ENCODE measurements around the gene CD74.
"Not testable (repeated sequence)": the region's sequence is repeated elsewhere in the genome, so short reads cannot be mapped to it uniquely, and the experiment has no call there.

Gene CD74

GRCh38 chr5:150441813-150442698 is 29.3 kb upstream of the CD74 start:
- DNase-seq = peak; percentile 25

DNA sequence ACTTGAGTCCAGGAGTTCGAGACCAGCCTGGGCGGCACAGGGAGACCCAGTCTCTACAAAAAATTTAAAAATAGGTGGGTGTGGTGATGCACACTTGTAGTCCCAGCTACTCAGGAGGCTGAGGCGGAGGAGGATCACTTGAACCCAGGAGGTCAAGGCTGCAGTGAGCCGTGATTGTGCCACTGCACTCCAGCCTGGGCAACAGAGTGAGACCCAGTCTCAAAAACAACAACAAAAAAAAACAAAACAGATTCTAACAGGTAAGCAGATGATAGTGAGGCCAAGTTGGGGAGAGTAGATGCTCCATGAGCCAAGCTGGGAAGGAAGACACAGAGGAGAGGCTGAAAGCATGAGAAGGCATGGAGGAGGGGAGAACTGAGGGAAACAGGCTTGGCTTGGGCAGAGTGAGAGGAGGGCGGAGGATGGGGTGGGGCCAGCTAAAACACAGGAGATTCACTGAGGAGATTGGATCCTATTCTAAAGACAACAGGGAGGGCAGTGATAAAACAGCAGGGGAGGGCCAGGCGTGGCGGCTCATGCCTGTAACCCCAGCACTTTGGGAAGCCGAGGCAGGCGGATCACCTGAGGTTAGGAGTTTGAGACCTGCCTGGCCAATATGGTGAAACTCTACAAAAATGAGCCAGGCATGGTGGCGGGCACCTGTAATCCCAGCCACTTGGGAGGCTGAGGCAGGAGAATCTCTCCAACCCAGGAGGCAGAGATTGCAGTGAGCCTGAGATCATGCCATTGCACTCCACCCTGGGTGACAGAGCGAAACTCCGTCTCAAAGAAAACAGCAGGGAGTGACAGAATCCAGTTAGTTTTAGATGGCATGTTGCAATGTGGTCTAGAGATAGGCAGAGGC is 28.5 kb upstream of the CD74 start:
- no peak for DNase-seq

GRCh38 chr5:150438873-150439546 is 26.3 kb upstream of the CD74 start:
- DNase-seq = peak; percentile 55

GRCh38 chr5:150436141-150436680 is 23.5 kb upstream of the CD74 start:
- peak; percentile 89 for DNase-seq

DNA sequence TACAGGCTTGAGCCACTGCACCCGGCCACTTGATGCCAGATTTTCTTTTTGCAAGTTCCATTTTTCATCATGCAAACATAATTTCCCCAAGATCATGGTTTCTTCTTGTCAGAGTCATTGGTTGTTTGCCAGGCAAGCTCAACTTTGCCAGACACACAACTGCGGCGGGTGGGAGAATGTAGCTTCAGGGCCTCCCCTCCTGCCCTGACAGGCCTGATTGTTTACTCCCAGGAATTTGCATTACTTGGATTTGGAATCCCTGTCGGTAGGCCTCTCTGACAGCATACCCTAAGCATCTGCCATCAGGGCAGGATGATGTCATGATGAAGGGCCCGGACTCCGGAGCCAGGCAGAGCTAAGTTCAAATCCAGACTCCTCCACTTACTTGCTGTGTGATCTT is 21.8 kb upstream of the CD74 start:
- DNase-seq = no peak

DNA sequence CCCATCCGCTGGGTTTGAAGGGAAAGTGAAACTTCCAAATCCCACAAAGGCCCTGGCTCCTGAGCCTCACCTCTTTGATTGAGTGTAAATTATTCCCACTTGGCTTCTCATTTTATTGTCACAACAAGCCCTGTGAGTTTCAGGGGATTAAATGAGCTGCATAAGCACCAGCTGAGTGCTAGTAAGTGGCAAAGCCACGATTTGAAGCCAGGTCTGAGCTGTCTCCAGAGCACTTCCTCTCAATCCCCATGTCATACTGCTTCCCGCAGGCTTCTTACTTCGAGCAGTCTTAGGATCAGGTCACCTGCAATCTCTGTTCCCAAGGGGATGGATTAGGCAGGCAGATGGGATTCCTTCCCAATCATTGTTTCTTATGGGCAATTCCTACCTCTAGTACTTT is 18.9 kb upstream of the CD74 start:
- DNase-seq = no peak

DNA sequence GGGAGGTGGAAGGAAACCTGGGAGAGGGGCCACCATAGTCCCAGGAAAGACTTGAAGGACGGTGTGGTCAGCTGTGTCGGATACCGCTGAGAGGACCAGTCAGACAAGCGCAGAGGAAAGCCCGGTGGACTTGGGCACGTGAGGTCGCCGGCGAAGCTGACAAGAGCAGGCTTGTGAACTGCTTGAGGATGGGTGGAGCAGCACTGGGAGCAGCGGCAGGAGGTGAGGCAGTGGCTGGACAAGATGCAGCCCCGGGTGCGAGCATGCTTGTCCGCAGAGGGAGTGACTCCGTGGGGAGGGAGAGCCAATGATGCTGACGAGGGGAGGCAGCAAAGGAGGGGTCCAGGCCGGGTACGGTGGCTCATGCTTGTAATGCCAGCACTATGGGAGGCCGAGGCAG is 18.3 kb upstream of the CD74 start:
- DNase-seq = no peak

GRCh38 chr5:150429410-150429873 is 16.7 kb upstream of the CD74 start:
- no peak for DNase-seq

GRCh38 chr5:150428978-150429377 is 16.3 kb upstream of the CD74 start:
- DNase-seq = no peak

GRCh38 chr5:150428106-150428876 is 15.6 kb upstream of the CD74 start:
- DNase-seq = peak; percentile 62

DNA sequence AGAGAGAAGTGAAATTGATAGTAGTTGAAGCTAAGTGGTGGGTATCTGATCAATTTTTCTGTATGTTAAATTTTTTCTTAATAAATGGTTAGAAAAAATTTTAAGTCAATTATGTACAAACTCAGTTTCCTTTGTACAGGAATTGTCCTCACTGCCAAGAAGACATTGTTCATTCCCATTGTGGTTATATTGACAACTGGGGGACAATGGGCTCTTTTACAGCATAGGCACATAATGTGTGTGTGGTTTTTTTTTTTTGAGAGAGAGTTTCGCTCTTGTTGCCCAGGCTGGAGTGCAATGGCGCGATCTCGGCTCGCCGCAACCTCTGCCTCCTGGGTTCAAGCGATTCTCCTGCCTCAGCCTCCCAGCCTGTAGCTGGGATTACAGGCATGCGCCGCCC is 13.5 kb upstream of the CD74 start:
- not testable (repeated sequence) for DNase-seq

GRCh38 chr5:150422758-150423157 is 10.0 kb upstream of the CD74 start:
- DNase-seq = no peak

DNA sequence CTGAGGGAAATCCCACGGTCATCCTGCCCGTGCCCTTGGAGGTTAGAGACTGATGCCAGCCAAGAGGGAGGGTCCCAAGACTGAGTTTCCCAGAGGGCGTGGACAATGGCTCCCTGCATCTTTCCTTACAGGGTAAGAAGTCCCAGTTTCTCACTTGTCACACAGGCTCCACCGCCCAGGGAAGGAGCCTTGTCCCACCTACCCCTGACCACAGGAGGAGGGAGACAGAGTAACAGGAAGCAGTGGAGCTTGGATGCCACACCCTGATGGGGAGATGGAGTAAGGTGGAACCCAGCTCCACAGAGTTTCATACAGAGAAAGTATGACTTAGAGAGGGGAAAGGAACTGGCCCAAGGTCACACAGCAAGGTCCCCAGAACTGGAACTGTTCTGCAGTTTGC is 9.4 kb upstream of the CD74 start:
- no peak for DNase-seq

GRCh38 chr5:150419630-150420270 is 7.0 kb upstream of the CD74 start:
- no peak for DNase-seq

GRCh38 chr5:150413902-150414790 is 1.4 kb upstream of the CD74 start:
- not testable (repeated sequence) for DNase-seq

DNA sequence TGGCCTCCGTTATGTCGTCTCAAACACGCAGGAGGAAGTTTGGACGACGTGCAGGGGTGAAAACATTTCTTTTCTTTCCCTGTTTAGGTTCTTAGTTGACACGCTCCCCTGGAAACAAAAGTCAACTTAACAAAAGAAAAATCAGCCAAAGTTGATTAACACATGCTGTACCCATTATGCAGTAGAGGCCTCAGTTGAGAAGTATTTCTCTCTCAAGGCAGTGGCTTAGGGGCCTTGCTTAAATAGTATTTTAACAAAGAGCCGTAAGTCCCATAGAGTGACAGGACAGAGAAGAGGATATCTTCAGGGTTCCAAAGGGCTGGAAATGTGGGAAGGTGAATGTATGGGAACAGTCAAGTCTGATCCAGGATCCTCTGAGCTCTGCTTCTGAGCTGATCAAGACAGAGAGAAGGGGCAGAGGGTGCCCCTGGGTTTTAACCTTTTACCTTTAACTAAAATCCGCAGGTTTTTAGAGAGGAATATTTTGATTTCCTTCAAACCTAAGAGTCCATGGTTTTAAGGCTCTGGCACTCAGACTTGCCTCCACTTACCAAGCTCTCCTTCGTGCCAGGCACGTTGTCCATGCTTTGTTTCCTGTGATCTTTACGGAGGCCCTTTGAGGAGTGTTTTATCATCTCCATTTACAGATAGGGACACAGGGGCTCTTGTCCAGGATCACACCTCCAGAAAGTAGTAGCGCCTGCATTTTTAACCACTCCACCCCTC is 629 bp upstream of the CD74 start:
- DNase-seq = no peak

DNA sequence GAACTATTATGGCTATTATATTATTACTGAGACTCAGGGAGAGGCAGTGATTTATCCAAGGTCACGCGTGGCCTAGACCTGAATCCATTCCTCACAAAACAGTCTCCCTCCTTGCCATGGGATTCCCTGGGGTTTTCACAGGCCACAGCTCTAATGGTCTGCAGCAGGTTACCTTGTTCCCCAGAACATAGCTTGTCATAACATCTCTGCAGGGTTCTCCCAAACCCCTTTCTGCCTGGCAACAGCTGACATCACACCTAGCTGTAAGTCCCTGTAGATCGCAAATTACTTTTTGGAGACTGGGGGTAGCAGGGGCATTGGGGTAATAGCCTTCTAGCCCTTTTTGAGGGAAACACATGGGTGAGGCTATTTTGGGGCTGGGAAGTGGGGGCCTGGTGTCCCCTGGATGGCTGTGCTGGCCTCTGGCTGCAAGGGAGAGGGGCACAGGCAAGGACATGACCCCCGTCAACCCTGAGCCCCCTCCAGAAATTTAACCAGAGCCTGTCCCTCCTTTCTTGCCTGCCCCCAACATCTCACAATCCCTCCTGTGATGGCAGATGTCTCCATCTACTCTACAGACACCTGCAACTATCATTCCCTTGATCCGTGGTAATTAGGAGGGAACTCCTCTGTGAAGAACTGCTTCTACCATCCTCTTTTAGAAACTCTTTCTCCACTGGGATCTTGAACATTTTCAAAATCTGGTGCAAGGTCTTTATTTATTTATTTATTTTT is 1.3 kb downstream of the CD74 start:
- DNase-seq = peak; percentile 19

DNA sequence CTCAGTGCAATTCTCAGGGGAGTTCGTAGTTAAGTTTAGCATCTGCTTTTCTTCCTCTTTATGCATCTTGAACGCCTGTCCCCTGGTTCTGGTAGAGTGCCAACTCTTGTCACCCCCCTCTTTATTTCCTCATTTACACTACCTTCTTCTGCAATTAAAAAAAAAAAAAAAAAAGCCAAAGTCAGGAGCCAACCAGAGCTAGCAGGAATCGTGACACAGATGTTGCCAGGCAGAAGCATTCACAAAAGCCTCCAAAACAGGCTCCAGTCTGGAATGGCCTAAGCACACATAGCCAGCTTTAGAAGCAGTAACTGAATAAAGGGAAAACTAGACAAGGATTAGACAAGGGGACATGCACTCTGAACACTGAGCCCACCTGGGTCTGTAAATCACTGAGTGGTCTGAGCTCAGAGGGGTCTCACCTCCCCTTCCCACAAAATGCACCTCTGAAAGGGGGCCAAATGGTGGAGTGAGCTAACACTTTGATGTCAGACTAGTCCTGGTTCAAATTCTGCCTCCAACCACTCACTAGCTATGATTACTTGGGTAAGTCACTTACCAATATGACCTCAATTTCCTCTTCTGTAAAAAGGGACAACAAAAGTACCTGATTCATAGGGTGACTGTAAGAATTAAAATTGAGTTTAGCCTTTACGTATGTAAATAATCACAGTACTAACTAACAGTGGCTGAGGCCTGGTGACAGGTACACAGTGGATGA is 2.0 kb downstream of the CD74 start:
- DNase-seq = peak; percentile 86
